HT1080 (cell line): ENCODE results near the gene CLDN18. TPM values are rescaled to one million over a fixed set of nuclear protein-coding genes. Genes with fewer than 3 reads are reported as not detected.

Experiments
- DNase-seq: peaks from one replicate; pipeline ENCODE4 v3.0.0-alpha.2; 2015; ENCODE audit warnings: low read depth
- total RNA-seq: library from RNA; depleted of rRNA; stranded (reverse); fragments of >200 nt; shearing (Covaris generic); gene quantifications from 2 replicates; pipeline ENCODE4 v1.2.3, GENCODE V29; 2014

CLDN18 gene
- total RNA-seq, 1 experiment from 2014 or later = not detected

- no peak for DNase-seq
Measured at GRCh38 chr3:138023754-138024153, 13.8 kb downstream of the CLDN18 start.

DNA sequence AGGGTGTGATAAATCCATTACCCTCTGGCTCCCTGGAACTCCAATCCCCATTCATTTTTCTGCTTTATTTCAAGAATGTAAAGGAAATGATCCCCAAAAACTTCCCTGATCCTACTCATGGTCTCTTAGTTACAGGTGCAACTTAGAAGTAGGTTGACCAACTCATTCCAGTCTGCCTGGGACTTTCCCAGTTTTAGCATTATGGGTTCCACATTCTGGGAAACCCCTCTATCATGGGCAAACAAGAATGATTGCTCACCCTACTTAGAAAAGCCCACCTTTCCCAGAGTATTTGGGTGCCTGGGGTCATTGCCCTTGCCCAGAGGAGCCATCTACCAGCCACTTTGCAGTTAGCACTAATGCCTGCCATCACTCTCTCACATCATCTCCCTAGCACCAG, 15.6 kb downstream of the CLDN18 start:
- DNase-seq = no peak

DNA sequence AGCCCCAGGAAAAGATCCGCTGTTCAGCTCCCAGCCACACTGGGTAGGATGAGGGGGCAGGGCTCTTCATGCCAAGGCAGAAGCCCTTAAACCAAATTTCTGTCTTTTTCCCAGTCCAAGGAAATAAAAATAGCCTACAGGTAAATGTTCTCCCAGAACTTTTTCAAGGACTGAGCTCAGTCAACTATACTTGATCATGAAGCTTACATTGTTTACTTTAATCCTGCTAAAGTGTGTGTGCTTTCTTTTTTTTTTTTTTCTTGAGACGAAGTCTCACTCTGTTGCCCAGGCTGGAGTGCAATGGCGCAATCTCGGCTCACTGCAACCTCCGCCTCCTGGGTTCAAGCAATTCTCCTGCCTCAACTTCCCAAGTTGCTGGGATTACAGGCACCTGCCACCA, 17.9 kb downstream of the CLDN18 start:
- DNase-seq = no peak

DNA sequence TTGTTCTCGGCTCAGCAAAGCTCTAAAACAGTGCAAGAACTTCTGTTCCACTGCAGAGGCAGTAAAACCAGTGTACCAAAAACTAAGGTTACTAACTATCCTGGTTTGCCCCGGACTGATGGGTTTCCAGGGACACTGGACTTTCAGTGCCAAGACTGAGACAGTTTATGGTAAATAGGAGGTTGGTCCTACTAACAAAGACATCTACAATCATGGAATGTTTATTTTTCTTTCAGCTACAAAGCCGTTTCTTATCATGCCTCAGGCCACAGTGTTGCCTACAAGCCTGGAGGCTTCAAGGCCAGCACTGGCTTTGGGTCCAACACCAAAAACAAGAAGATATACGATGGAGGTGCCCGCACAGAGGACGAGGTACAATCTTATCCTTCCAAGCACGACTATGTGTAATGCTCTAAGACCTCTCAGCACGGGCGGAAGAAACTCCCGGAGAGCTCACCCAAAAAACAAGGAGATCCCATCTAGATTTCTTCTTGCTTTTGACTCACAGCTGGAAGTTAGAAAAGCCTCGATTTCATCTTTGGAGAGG, 20.8 kb downstream of the CLDN18 start:
- DNase-seq = no peak

DNA sequence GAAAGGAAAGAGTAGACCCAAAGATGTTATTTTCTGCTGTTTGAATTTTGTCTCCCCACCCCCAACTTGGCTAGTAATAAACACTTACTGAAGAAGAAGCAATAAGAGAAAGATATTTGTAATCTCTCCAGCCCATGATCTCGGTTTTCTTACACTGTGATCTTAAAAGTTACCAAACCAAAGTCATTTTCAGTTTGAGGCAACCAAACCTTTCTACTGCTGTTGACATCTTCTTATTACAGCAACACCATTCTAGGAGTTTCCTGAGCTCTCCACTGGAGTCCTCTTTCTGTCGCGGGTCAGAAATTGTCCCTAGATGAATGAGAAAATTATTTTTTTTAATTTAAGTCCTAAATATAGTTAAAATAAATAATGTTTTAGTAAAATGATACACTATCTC, 21.6 kb downstream of the CLDN18 start:
- no peak for DNase-seq

- DNase-seq = no peak
Measured at GRCh38 chr3:138032567-138032966, 22.6 kb downstream of the CLDN18 start.

DNA sequence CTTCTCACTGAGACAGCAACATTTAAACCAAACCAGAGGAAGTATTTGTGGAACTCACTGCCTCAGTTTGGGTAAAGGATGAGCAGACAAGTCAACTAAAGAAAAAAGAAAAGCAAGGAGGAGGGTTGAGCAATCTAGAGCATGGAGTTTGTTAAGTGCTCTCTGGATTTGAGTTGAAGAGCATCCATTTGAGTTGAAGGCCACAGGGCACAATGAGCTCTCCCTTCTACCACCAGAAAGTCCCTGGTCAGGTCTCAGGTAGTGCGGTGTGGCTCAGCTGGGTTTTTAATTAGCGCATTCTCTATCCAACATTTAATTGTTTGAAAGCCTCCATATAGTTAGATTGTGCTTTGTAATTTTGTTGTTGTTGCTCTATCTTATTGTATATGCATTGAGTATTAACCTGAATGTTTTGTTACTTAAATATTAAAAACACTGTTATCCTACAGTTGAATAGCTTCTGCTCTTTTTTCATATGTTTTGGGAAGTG, 23.3 kb downstream of the CLDN18 start:
- DNase-seq = no peak

DNA sequence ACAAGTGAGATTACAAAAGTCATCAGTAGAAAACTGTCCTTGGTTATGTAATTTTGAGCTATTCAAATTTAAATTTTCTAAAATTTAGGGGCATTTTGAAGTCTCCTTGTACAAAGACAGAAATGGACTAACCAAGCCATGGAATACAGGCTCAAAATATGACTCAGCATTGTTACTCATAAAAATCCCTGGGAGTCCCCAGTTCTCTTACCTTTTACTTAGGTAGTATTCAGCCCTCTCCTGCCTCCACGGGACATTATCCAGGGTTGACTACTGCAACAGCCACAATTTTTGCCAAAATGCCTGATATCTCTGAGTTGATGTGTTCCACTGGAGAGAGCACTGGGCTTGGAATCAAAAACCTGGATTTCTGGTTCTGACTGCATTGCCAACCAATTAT, 25.0 kb downstream of the CLDN18 start:
- no peak for DNase-seq

- DNase-seq = no peak
Measured at GRCh38 chr3:138036572-138036971, 26.6 kb downstream of the CLDN18 start.

- DNase-seq = no peak
Measured at GRCh38 chr3:138038725-138039462, 28.9 kb downstream of the CLDN18 start.

GRCh38 chr3:138042043-138042442, 32.1 kb downstream of the CLDN18 start:
- peak; percentile 89 for DNase-seq

- peak; percentile 92 for DNase-seq
Measured at GRCh38 chr3:138043266-138044029, 33.5 kb downstream of the CLDN18 start.

DNA sequence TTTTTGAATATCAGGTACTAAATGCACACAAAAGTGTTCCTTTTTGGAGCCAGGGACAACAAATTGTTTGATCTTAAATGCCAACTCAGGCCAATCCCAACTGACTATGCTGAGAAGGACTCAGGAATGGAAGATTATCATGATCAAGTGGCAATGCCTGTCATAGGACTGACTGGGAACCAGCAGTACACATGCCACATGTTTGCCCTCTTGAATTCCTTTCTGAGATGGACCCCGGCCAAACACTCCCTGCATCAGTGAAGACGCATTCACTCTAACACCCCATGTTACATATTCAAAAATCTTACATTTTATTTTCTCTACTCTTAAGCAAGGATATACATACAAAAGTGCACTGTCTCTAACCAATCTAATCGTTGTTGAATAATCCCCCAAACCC, 36.1 kb downstream of the CLDN18 start:
- no peak for DNase-seq

DNA sequence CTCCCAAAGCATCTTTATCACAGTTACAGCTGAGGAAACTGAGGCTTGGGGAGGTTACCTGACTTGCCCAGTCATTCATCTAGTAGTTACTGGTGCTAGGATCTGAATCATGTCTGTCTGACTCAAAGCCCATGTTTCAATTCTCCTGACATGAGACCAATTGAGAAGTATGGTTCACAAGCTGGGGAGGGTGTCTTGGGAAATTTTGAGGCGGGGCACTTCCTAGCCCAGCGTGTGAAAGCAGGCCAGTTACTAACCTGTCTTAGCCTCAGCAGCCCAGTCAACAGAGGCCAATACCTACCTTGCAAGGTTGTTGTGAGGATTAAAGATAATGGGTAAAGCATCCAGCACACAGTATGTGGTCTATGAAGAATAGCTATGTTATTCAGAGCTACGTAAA, 37.0 kb downstream of the CLDN18 start:
- DNase-seq = no peak

- no peak for DNase-seq
Measured at GRCh38 chr3:138047596-138048158, 37.7 kb downstream of the CLDN18 start.

GRCh38 chr3:138049157-138049919, 39.4 kb downstream of the CLDN18 start:
- DNase-seq = peak; percentile 40

GRCh38 chr3:138051947-138052802, 42.2 kb downstream of the CLDN18 start:
- DNase-seq = peak; percentile 72

DNA sequence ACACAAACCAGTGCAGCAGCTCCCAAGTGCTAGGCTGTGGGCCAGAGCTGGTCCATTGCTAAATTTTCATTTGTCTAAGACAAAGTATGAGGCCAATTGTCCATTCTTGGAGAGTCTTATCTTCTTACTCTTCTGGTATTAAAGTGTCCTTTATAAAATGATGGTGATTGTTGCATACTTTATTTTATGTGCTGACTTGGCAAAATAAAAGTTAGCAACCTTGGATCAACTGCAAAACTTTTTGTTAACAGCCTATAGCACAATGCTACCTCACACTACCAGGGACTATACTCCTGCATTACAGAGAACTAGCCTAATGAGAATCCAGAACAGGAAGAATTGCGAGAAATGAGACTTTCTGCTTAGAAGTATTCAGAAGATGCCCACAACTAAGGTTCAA, 44.1 kb downstream of the CLDN18 start:
- no peak for DNase-seq

DNA sequence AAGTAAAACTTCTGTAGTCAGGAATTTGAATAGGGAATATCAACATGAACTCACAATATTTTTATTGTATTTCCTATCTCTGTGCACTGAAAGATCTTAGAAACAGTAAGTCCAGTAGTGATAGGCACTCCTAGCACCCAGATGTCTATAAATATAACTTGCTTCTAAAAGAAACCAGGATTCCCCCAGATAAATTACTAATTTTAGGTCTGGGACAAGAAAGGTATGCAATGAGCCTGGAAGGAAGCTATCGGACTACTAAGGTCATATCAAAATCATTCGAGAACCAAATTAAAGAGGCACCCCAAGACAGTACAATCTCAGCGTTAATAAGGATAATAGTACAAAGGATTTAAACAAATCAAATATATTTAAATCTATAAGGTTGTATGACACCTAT, 47.4 kb downstream of the CLDN18 start:
- no peak for DNase-seq

GRCh38 chr3:138059261-138059660, 49.3 kb downstream of the CLDN18 start:
- DNase-seq = no peak
